Stimulated activated CD4-positive, alpha-beta T cell treated with anti-CD3 and anti-CD28 coated beads, Interleukin-1b, Interleukin-23, amount 100 ng/mL, for 4 hours (primary cell): Measurements from ENCODE around the gene REG1B.

ENCODE experiments used
- DNase-seq, 2 donors: peaks; one replicate each; pipeline ENCODE4 v3.0.0-alpha.2; 2020; ENCODE audit warnings: low read depth in 2 of 2

REG1B gene

GRCh38 chr2:79087785-79088364, at the start of gene REG1B:
Gene REG1B (minus strand): TSS chr2:79087993. CDS start chr2:79087612, 381 bp downstream.
- DNase-seq = no peak

- no peak for DNase-seq
Observed at GRCh38 chr2:79131687-79132086, 43.9 kb upstream of the REG1B start.

GRCh38 chr2:79129804-79130203, 42.0 kb upstream of the REG1B start:
- DNase-seq = no peak

GRCh38 chr2:79129260-79129659, 41.5 kb upstream of the REG1B start:
- no peak for DNase-seq

GRCh38 chr2:79128406-79128805, 40.6 kb upstream of the REG1B start:
- DNase-seq = no peak

- DNase-seq = no peak
Observed at GRCh38 chr2:79125721-79125985, 37.9 kb upstream of the REG1B start.

- DNase-seq = no peak
Observed at GRCh38 chr2:79124907-79125720, 37.3 kb upstream of the REG1B start.

- DNase-seq = no peak
Observed at GRCh38 chr2:79122676-79123075, 34.9 kb upstream of the REG1B start.

- no peak for DNase-seq
Observed at GRCh38 chr2:79120194-79120713, 32.5 kb upstream of the REG1B start, which contains the start of gene REG1A. Gene REG1A (plus strand): TSS chr2:79120488. CDS start chr2:79120862, 374 bp downstream.

- no peak for DNase-seq
Observed at GRCh38 chr2:79116997-79117928, 29.5 kb upstream of the REG1B start.

- DNase-seq = no peak
Observed at GRCh38 chr2:79114797-79115494, 27.2 kb upstream of the REG1B start.

- no peak for DNase-seq
Observed at GRCh38 chr2:79112269-79112668, 24.5 kb upstream of the REG1B start.

- DNase-seq = no peak
Observed at GRCh38 chr2:79105259-79105658, 17.5 kb upstream of the REG1B start.

- DNase-seq = no peak
Observed at GRCh38 chr2:79103214-79103613, 15.4 kb upstream of the REG1B start.

GRCh38 chr2:79101024-79101423, 13.2 kb upstream of the REG1B start:
- DNase-seq = no peak

GRCh38 chr2:79100285-79100684, 12.5 kb upstream of the REG1B start:
- DNase-seq = no peak

GRCh38 chr2:79099140-79099686, 11.4 kb upstream of the REG1B start:
- DNase-seq = no peak

- no peak for DNase-seq
Observed at GRCh38 chr2:79097843-79098242, 10.1 kb upstream of the REG1B start.

- DNase-seq = no peak
Observed at GRCh38 chr2:79090693-79091092, 2.9 kb upstream of the REG1B start.

- DNase-seq = no peak
Observed at GRCh38 chr2:79086255-79086654, 1.5 kb downstream of the REG1B start.

GRCh38 chr2:79085382-79085781, 2.4 kb downstream of the REG1B start:
- no peak for DNase-seq
